Measurements from ENCODE around the gene RAI1.

Gene RAI1

DNA sequence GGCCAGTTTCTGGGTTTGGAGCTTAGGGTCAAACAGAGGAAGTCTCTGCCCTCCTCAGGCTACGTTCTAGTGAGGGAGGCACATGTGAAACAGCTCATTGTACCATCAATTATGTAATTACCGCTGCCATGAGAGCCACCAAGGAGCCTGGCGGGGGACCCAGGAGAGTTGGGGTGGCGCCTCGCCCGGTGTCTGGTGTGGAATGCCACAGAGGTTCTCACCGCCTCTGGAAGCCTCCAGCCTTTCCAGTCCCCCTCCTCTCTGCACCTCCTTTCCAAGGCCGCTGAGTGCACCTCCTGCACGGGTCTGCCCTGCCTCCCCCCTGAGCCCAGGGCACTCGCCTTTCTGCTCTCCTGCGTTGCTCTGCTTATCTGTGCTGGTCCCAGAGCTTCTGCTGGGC is 104.1 kb downstream of the RAI1 start:
- H3K14ac ChIP-seq (ENCODE audit: low read length in 2 of 2), result peak overlapping the region in 1 of 2 experiments; percentile 93
- peaks cover 55% of the 10 kb centered on the region for H3K4me1 ChIP-seq (ENCODE audit: control insufficient read depth, insufficient read depth, low read depth, low read length)
- H3K36me3 ChIP-seq (ENCODE audit: control insufficient read depth in 1 of 2, insufficient read depth in 2 of 2, low read depth in 1 of 2, low read length in 2 of 2), result no peaks in the 10 kb centered on the region
- 72% methylated on average over 11 of the region's 11 CpGs for WGBS
- no peak overlapping the region for H3K4ac ChIP-seq (ENCODE audit: low read depth in 1 of 2, low read length in 2 of 2)
- no peak overlapping the region for H3K27ac ChIP-seq (ENCODE audit: low read length, poor library complexity, severe bottlenecking)
- no peak overlapping the region for H2BK5ac ChIP-seq (ENCODE audit: low read depth, low read length, poor library complexity, severe bottlenecking)
- no peak overlapping the region for H2BK12ac ChIP-seq (ENCODE audit: low read length in 2 of 2)
- peak overlapping the region in 1 of 2 experiments; percentile 37 for H3K18ac ChIP-seq (ENCODE audit: low read depth in 1 of 2, low read length in 2 of 2)
- DNase-seq, result no peak
- H2AFZ ChIP-seq (ENCODE audit: low read depth, low read length), result no peak overlapping the region
- no peak overlapping the region for H4K8ac ChIP-seq (ENCODE audit: low read length)
- peak overlapping the region; percentile 52 for H4K91ac ChIP-seq (ENCODE audit: low read length)
- H2BK15ac ChIP-seq (ENCODE audit: low read depth, poor library complexity, severe bottlenecking), result no peak overlapping the region
- peaks cover 57% of the 10 kb centered on the region for H3K79me1 ChIP-seq (replicated peaks; ENCODE audit: low read length, poor library complexity, severe bottlenecking)
- H3K9me3 ChIP-seq (ENCODE audit: control insufficient read depth, low read length), result no peaks in the 10 kb centered on the region
- no peak overlapping the region for H3K9ac ChIP-seq (ENCODE audit: low read length)
- H3K27me3 ChIP-seq (ENCODE audit: control insufficient read depth in 1 of 2, insufficient read depth in 1 of 2, low read length in 2 of 2), result peaks cover 0 to 6% of the 10 kb centered on the region in 2 experiments
- H3K23ac ChIP-seq (ENCODE audit: low read length in 2 of 2), result peak overlapping the region in 1 of 2 experiments; percentile 70
- no peak overlapping the region for H3K4me3 ChIP-seq (ENCODE audit: insufficient read depth in 1 of 2, low read depth in 1 of 2, low read length in 2 of 2)
- H2AK5ac ChIP-seq (ENCODE audit: low read length, severe bottlenecking), result no peak overlapping the region
- no peak overlapping the region for H3K4me2 ChIP-seq (ENCODE audit: low read length, poor library complexity, severe bottlenecking)
- H2BK120ac ChIP-seq (ENCODE audit: low read depth, low read length), result no peak overlapping the region

DNA sequence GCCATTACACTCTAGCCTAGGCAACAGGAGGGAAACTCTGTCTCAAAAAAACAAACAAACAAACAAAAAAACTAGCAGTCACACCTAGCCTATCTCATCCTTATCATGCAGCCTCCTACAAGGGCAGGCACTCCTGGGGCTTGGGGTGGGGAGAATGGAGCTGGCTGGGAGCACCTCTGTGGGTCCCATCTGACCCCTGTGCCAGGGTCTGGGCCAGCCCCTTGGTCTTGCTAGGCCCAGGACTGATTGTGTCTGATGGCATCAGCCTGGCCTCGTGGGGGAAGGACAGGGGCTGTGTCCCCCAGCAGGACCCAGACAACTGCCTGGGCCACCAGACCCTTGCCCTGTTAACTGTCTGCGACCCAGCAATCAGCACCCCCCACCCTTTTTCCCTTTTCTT is 105.7 kb downstream of the RAI1 start:
- no peak for DNase-seq
- no peak overlapping the region for H2BK15ac ChIP-seq (ENCODE audit: low read depth, poor library complexity, severe bottlenecking)
- 67% methylated on average over 1 of the region's 2 CpGs for WGBS

DNA sequence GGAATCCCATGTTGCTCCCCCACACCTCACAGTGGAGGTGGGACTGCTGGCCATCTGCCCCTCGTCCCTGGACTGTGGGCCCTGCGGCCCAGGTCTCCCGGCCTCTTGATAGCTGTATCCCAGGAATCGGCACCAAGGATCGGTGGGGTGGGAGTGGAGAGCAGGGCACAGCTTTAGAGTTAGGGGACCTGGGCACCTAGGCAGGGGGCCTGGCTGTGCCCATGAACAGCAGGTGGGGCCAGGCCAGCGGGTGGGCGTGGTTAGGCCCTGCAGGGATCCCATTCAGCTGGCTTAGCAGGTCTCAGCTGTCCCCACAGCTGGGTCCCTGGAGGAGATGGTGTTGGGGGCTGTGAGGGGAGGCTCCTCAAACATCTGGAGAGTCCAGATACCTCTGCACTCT is 106.3 kb downstream of the RAI1 start:
- H3K4ac ChIP-seq (ENCODE audit: low read depth in 1 of 2, low read length in 2 of 2), result no peak overlapping the region
- H2AFZ ChIP-seq (ENCODE audit: low read depth, low read length), result no peak overlapping the region
- H3K27ac ChIP-seq (ENCODE audit: low read length, poor library complexity, severe bottlenecking), result no peak overlapping the region
- H3K4me1 ChIP-seq (ENCODE audit: control insufficient read depth, insufficient read depth, low read depth, low read length), result peaks cover 45% of the 10 kb centered on the region
- H2AK5ac ChIP-seq (ENCODE audit: low read length, severe bottlenecking), result no peak overlapping the region
- peak overlapping the region; percentile 66 for H4K91ac ChIP-seq (ENCODE audit: low read length)
- H2BK120ac ChIP-seq (ENCODE audit: low read depth, low read length), result no peak overlapping the region
- H2BK12ac ChIP-seq (ENCODE audit: low read length in 2 of 2), result no peak overlapping the region
- 94% methylated on average over 5 of the region's 7 CpGs for whole genome bisulfite sequencing
- H3K23ac ChIP-seq (ENCODE audit: low read length in 2 of 2), result no peak overlapping the region
- H4K8ac ChIP-seq (ENCODE audit: low read length), result no peak overlapping the region
- H3K18ac ChIP-seq (ENCODE audit: low read depth in 1 of 2, low read length in 2 of 2), result no peak overlapping the region
- H3K9ac ChIP-seq (ENCODE audit: low read length), result no peak overlapping the region
- no peak overlapping the region for H3K14ac ChIP-seq (ENCODE audit: low read length in 2 of 2)
- no peak overlapping the region for H3K4me2 ChIP-seq (ENCODE audit: low read length, poor library complexity, severe bottlenecking)
- H3K27me3 ChIP-seq (ENCODE audit: control insufficient read depth in 1 of 2, insufficient read depth in 1 of 2, low read length in 2 of 2), result peaks cover 0 to 6% of the 10 kb centered on the region in 2 experiments
- no peak overlapping the region for H2BK15ac ChIP-seq (ENCODE audit: low read depth, poor library complexity, severe bottlenecking)
- H3K79me1 ChIP-seq (replicated peaks; ENCODE audit: low read length, poor library complexity, severe bottlenecking), result peaks cover 68% of the 10 kb centered on the region
- no peaks in the 10 kb centered on the region for H3K9me3 ChIP-seq (ENCODE audit: control insufficient read depth, low read length)
- no peak overlapping the region for H3K4me3 ChIP-seq (ENCODE audit: insufficient read depth in 1 of 2, low read depth in 1 of 2, low read length in 2 of 2)
- H2BK5ac ChIP-seq (ENCODE audit: low read depth, low read length, poor library complexity, severe bottlenecking), result no peak overlapping the region
- no peaks in the 10 kb centered on the region for H3K36me3 ChIP-seq (ENCODE audit: control insufficient read depth in 1 of 2, insufficient read depth in 2 of 2, low read depth in 1 of 2, low read length in 2 of 2)
- no peak for DNase-seq

More for the DNA sequence above, 105.7 kb downstream of the RAI1 start:
- Histone ChIP-seq H3K36me3 (ENCODE audit: control insufficient read depth in 1 of 2, insufficient read depth in 2 of 2, low read depth in 1 of 2, low read length in 2 of 2) (no peaks in the 10 kb centered on the region), H2AK5ac (ENCODE audit: low read length, severe bottlenecking) (no peak overlapping the region), H3K4me3 (ENCODE audit: insufficient read depth in 1 of 2, low read depth in 1 of 2, low read length in 2 of 2) (no peak overlapping the region), H3K4me1 (ENCODE audit: control insufficient read depth, insufficient read depth, low read depth, low read length) (peaks cover 44% of the 10 kb centered on the region), H3K18ac (ENCODE audit: low read depth in 1 of 2, low read length in 2 of 2) (no peak overlapping the region), H3K4me2 (ENCODE audit: low read length, poor library complexity, severe bottlenecking) (no peak overlapping the region), H2BK120ac (ENCODE audit: low read depth, low read length) (no peak overlapping the region), H2AFZ (ENCODE audit: low read depth, low read length) (no peak overlapping the region), H3K9ac (ENCODE audit: low read length) (no peak overlapping the region), H2BK5ac (ENCODE audit: low read depth, low read length, poor library complexity, severe bottlenecking) (no peak overlapping the region), H4K91ac (ENCODE audit: low read length) (no peak overlapping the region), H2BK12ac (ENCODE audit: low read length in 2 of 2) (no peak overlapping the region), H4K8ac (ENCODE audit: low read length) (no peak overlapping the region), H3K27ac (ENCODE audit: low read length, poor library complexity, severe bottlenecking) (no peak overlapping the region), H3K14ac (ENCODE audit: low read length in 2 of 2) (no peak overlapping the region), H3K23ac (ENCODE audit: low read length in 2 of 2) (no peak overlapping the region), H3K4ac (ENCODE audit: low read depth in 1 of 2, low read length in 2 of 2) (no peak overlapping the region), H3K27me3 (ENCODE audit: control insufficient read depth in 1 of 2, insufficient read depth in 1 of 2, low read length in 2 of 2) (peaks cover 0 to 6% of the 10 kb centered on the region in 2 experiments), H3K9me3 (ENCODE audit: control insufficient read depth, low read length) (no peaks in the 10 kb centered on the region), H3K79me1 (replicated peaks; ENCODE audit: low read length, poor library complexity, severe bottlenecking) (peaks cover 67% of the 10 kb centered on the region)

DNA sequence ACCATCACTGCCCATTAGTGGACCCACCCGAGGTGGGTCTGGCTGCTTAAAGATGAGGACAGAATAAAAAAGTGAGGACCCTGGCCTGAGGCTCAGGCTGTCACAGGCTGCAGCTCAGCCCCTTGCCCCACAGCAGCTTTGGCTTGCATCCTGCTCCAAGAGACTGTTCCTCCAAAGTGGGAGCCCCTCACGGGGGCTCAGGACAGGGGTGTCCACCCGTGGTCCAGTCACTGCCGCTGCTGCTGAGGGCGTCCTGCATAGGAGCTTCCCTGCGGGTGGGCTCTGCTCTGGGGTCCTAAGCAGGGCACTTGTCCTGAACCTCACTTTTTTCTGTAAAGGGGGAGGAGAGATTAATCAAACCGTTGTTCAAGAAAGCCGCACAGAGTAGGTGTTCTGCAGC is 107.7 kb downstream of the RAI1 start:
- Histone ChIP-seq H2AK5ac (ENCODE audit: low read length, severe bottlenecking) (no peak overlapping the region), H3K4me3 (ENCODE audit: insufficient read depth in 1 of 2, low read depth in 1 of 2, low read length in 2 of 2) (no peak overlapping the region), H4K91ac (ENCODE audit: low read length) (no peak overlapping the region), H3K4me2 (ENCODE audit: low read length, poor library complexity, severe bottlenecking) (no peak overlapping the region), H2BK5ac (ENCODE audit: low read depth, low read length, poor library complexity, severe bottlenecking) (no peak overlapping the region), H4K8ac (ENCODE audit: low read length) (no peak overlapping the region), H3K9me3 (ENCODE audit: control insufficient read depth, low read length) (no peaks in the 10 kb centered on the region), H3K79me1 (replicated peaks; ENCODE audit: low read length, poor library complexity, severe bottlenecking) (peaks cover 70% of the 10 kb centered on the region), H3K4ac (ENCODE audit: low read depth in 1 of 2, low read length in 2 of 2) (no peak overlapping the region), H3K36me3 (ENCODE audit: control insufficient read depth in 1 of 2, insufficient read depth in 2 of 2, low read depth in 1 of 2, low read length in 2 of 2) (peaks cover 5 to 11% of the 10 kb centered on the region in 2 experiments), H3K4me1 (ENCODE audit: control insufficient read depth, insufficient read depth, low read depth, low read length) (peaks cover 43% of the 10 kb centered on the region), H3K23ac (ENCODE audit: low read length in 2 of 2) (no peak overlapping the region), H3K9ac (ENCODE audit: low read length) (no peak overlapping the region), H3K14ac (ENCODE audit: low read length in 2 of 2) (no peak overlapping the region), H3K27ac (ENCODE audit: low read length, poor library complexity, severe bottlenecking) (no peak overlapping the region), H3K18ac (ENCODE audit: low read depth in 1 of 2, low read length in 2 of 2) (no peak overlapping the region), H2AFZ (ENCODE audit: low read depth, low read length) (no peak overlapping the region), H3K27me3 (ENCODE audit: control insufficient read depth in 1 of 2, insufficient read depth in 1 of 2, low read length in 2 of 2) (peaks cover 0 to 6% of the 10 kb centered on the region in 2 experiments), H2BK120ac (ENCODE audit: low read depth, low read length) (no peak overlapping the region), H2BK15ac (ENCODE audit: low read depth, poor library complexity, severe bottlenecking) (no peak overlapping the region), H2BK12ac (ENCODE audit: low read length in 2 of 2) (no peak overlapping the region)
- DNase-seq, result no peak
- WGBS, result 86% methylated on average over 8 of the region's 8 CpGs
